Body of pancreas (tissue), 4 donors: ENCODE results near the gene C12orf57. TPM values are rescaled to one million over a fixed set of nuclear protein-coding genes. Genes with fewer than 3 reads are reported as not detected.

ENCODE experiments used
- ATAC-seq: fragments of 150-250 bp; one replicate; pipeline ENCODE4 v1.9.1; 2016
- DNase-seq, 4 donors: peaks; one replicate each; pipeline ENCODE4 v3.0.0-alpha.2; 2019
- H3K27ac ChIP-seq, 4 donors: fragments of 200-600 bp; sonication (generic); 1 replicate in 3 of 4; 2 replicates in 1 of 4; pipeline versions ENCODE4 v1.5.1 to v1.6.1; 2016 to 2019; ENCODE audit warnings: mild to moderate bottlenecking in 1 of 4, mixed read lengths in 1 of 4, moderate library complexity in 1 of 4
- H3K27me3 ChIP-seq, 2 donors: fragments of 200-600 bp; sonication (generic); one replicate each; pipeline ENCODE4 v1.6.0; 2016; ENCODE audit warnings: mild to moderate bottlenecking in 1 of 2
- H3K36me3 ChIP-seq, 2 donors: fragments of 200-600 bp; sonication (generic); replicated peaks in 1 of 2; 2 replicates each; pipeline ENCODE4 v1.5.1; 2016; ENCODE audit warnings: low read depth in 2 of 2; ENCODE audit not compliant: insufficient read depth in 1 of 2
- H3K4me1 ChIP-seq: fragments of 200-600 bp; sonication (generic); one replicate; pipeline ENCODE4 v1.6.0; 2016
- H3K4me3 ChIP-seq, 2 donors: fragments of 200-600 bp; sonication (generic); 1 replicate in 1 of 2; 2 replicates in 1 of 2; pipeline ENCODE4 v1.5.1; 2016 to 2019
- H3K9me3 ChIP-seq, 3 donors: fragments of 200-600 bp; sonication (generic); 1 replicate in 2 of 3; 2 replicates in 1 of 3; pipeline ENCODE4 v1.5.1; 2016
- POLR2A ChIP-seq, 3 donors: fragments of 450-650 bp; IDR thresholded peaks; one replicate each; pipeline ENCODE4 v1.6.1; 2016; ENCODE audit warnings: antibody characterized with exemption in 3 of 3, mild to moderate bottlenecking in 2 of 3
- WGBS, 2 donors: methylation state at CpG; one replicate each; pipeline ENCODE4 v1.1.5; 2017; 5-methylcytosine and 5-hydroxymethylcytosine counted together
- intact Hi-C: fragments of 100-400 bp; cut with DNase I; formaldehyde crosslinking; loops from one replicate; pipeline ENCODE4 v1.15.1; 2023
- total RNA-seq, 2 donors: library from RNA; depleted of rRNA; stranded (reverse); fragments of >200 nt; gene quantifications; one replicate each; pipeline ENCODE4 v1.1.0, GENCODE V29; 2016
- TF ChIP-seq, protein P1 (sequence below), 7 experiments: fragments of 450-650 bp in 4 of 7; fragments of 200-600 bp in 3 of 7; sonication (generic) in 3 of 7; IDR thresholded peaks; one replicate each; pipeline ENCODE4 v1.5.1; 2016 to 2019; ENCODE audit warnings: antibody characterized with exemption in 7 of 7

C12orf57 gene
- total RNA-seq, 2 donors from 2014 or later, result 219 to 302 TPM

- 80 to 83% methylated on average over 4 of the region's 4 CpGs for WGBS, 2 donors
- Histone ChIP-seq H3K4me1 (peaks cover 17% of the 10 kb centered on the region), H3K27ac (no peak overlapping the region), H3K27me3 (peaks cover 0 to 11% of the 10 kb centered on the region in 2 donors), H3K9me3 (no peaks in the 10 kb centered on the region), H3K4me3 (no peak overlapping the region), H3K36me3 (no peaks in the 10 kb centered on the region)
- intact Hi-C loops, result no loop called here
- TF ChIP-seq, protein P1, sequence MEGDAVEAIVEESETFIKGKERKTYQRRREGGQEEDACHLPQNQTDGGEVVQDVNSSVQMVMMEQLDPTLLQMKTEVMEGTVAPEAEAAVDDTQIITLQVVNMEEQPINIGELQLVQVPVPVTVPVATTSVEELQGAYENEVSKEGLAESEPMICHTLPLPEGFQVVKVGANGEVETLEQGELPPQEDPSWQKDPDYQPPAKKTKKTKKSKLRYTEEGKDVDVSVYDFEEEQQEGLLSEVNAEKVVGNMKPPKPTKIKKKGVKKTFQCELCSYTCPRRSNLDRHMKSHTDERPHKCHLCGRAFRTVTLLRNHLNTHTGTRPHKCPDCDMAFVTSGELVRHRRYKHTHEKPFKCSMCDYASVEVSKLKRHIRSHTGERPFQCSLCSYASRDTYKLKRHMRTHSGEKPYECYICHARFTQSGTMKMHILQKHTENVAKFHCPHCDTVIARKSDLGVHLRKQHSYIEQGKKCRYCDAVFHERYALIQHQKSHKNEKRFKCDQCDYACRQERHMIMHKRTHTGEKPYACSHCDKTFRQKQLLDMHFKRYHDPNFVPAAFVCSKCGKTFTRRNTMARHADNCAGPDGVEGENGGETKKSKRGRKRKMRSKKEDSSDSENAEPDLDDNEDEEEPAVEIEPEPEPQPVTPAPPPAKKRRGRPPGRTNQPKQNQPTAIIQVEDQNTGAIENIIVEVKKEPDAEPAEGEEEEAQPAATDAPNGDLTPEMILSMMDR (IDR thresholded peaks at IDR 0.05), result no peak
- no peak for TF ChIP-seq POLR2A (IDR thresholded peaks at IDR 0.05)
- no peak for DNase-seq
- ATAC-seq, result no peak
These were observed 34.2 kb upstream of the C12orf57 start for GRCh38 chr12:6909421-6910145.

DNA sequence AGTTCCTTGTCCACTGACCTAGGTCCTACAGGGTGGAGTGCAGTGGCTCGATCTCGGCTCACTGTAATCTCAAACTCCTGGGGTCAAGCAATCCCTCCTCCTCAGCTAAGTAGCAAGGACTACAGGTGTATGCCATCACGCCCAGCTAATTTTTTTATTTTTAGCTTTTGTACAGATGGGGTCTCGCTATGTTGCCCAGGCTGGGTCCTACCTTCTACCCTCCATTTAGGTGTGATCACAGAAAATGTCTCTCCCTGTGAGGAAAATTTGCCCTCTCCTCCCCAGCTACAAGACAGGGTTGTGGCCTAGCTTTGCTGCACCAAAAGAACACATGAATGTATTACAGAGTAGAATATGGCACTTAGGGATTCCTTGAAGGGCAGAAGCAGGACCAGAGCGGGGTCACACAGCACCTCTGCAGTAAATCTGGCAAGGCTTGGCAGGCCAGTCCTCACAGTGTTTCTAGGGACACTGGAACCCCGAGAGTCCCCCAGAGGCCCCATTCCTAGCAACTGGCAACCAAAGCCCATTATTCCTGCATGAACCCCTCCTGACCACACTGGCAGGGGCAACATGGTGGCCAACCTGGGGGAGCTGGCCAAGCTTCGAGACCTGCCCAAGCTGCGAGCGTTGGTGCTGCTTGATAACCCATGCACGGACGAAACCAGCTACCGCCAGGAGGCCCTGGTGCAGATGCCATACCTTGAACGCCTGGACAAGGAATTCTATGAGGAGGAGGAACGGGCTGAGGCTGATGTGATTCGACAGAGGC lies 31.5 kb upstream of the C12orf57 start:
- Histone ChIP-seq H3K36me3 (no peaks in the 10 kb centered on the region), H3K4me3 (no peak overlapping the region), H3K27ac (no peak overlapping the region), H3K9me3 (no peaks in the 10 kb centered on the region), H3K4me1 (peaks cover 17% of the 10 kb centered on the region), H3K27me3 (peaks cover 0 to 15% of the 10 kb centered on the region in 2 donors)
- no peak for DNase-seq
- no peak for ATAC-seq
- intact Hi-C loops, result no loop called here
- no peak for TF ChIP-seq POLR2A (IDR thresholded peaks at IDR 0.05)
- TF ChIP-seq, protein P1 (IDR thresholded peaks at IDR 0.05), result no peak
- WGBS, 2 donors, result 61 to 70% methylated on average over 8 to 15 of the region's 15 CpGs

DNA sequence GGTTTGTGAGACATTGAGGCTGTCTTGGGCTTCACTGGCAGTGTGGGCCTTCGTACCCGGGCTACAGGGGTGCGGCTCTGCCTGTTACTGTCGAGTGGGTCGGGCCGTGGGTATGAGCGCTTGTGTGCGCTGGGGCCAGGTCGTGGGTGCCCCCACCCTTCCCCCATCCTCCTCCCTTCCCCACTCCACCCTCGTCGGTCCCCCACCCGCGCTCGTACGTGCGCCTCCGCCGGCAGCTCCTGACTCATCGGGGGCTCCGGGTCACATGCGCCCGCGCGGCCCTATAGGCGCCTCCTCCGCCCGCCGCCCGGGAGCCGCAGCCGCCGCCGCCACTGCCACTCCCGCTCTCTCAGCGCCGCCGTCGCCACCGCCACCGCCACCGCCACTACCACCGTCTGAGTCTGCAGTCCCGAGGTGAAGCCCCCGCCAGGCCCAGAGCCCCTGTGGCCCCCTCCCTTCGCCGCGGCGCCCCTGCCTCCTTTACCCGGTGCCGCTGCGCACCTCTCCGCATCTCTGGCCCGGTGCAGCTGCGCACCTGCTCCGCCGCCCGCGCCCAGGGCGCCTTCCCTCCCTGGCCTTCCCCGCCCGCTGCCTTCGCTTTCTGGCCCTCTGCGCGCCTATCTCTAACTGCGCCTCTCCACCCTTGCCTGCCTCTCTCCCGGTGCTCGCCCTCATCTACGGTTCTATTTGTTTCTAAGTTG lies 29.4 kb upstream of the C12orf57 start, which contains the start of gene ENO2:
Gene ENO2, plus strand, starts transcription at position 335 of the 701 bp plus-strand sequence. CDS start 1,253 bp downstream, outside the sequence.
- WGBS, 2 donors, result 0% methylated on average over 33 to 67 of the region's 68 CpGs
- Histone ChIP-seq H3K27me3 (peaks cover 0 to 15% of the 10 kb centered on the region in 2 donors), H3K27ac (peak within 1 kb of the TSS in 3 of 4 donors; percentile 21 to 50 (median 49)), H3K4me1 (peaks cover 17% of the 10 kb centered on the region), H3K9me3 (no peaks in the 10 kb centered on the region), H3K36me3 (no peaks in the 10 kb centered on the region), H3K4me3 (peak within 1 kb of the TSS; percentile 14 to 15)
- TF ChIP-seq POLR2A (IDR thresholded peaks at IDR 0.05), result peak in 2 of 3 donors; percentile 14 to 15
- TF ChIP-seq, protein P1 (IDR thresholded peaks at IDR 0.05), result no peak
- intact Hi-C loops, result no loop called here
- DNase-seq (peak in 3 of 4 donors; percentile 63 to 69 (median 69)), ATAC-seq (peak; percentile 78)

DNA sequence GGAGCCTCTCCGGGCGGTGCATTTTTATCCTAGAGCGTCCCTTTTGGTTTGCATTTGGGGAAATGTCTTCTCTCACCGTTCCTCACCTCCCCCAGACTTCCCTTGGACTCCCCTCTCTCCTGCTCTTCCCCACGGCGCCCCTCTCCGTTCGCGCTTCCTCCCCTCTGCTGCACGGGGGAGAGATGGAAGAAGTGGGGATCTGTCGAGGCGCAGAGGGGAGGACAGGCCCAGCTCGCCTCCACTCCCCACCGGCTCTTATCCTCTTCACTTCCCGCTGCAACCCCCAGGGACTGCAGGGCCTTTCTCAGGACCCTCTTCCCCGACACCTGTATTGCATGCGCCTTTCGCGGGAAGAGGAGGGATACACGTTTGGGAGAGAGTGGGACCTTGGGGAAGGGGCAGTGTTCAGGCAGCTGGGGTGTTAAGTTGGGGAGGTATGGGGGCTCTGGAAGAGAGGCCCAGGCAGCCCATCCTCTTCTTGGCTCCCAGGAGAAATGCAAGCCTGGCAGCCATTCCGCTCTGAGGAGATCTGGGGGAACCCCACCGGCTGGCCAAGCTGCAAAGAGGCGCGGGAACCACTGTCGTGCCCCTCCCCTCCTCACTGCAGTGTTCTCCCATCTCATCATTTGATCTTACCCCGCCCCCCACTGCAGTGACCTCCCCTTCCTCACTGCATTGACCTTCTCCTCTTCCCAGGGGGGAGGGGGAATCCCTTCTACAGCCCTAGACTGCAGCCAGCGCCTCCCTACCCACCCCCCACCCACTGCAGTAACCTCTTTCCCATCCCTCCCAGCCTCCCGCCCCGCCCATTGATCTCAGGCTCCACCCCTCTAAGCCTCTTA lies 28.7 kb upstream of the C12orf57 start:
- H3K36me3 ChIP-seq, result no peaks in the 10 kb centered on the region
- ATAC-seq, result no peak

More for the DNA sequence above, 28.7 kb upstream of the C12orf57 start:
- TF ChIP-seq, protein P1 (IDR thresholded peaks at IDR 0.05), result no peak
- TF ChIP-seq POLR2A (IDR thresholded peaks at IDR 0.05), result no peak
- Histone ChIP-seq H3K27me3 (peaks cover 0 to 15% of the 10 kb centered on the region in 2 donors), H3K27ac (peak overlapping the region in 2 of 4 donors; percentile 21 to 49), H3K4me3 (peak overlapping the region in 1 of 2 donors; percentile 15), H3K9me3 (no peaks in the 10 kb centered on the region), H3K4me1 (peaks cover 17% of the 10 kb centered on the region)
- intact Hi-C loops, result no loop called here
- DNase-seq, result no peak
- 23 to 24% methylated on average over 29 of the region's 29 CpGs for WGBS, 2 donors
